NCI-H2107 (cell line): ENCODE data around the gene GABPB1.

Source experiments
- DNase-seq: peaks from one replicate; lab custom pipeline; 2025; lab: John Stamatoyannopoulos, UW

Gene GABPB1

GRCh38 chr15:50277370-50277769 is 77.6 kb downstream of the GABPB1 start:
- DNase-seq = no peak

DNA sequence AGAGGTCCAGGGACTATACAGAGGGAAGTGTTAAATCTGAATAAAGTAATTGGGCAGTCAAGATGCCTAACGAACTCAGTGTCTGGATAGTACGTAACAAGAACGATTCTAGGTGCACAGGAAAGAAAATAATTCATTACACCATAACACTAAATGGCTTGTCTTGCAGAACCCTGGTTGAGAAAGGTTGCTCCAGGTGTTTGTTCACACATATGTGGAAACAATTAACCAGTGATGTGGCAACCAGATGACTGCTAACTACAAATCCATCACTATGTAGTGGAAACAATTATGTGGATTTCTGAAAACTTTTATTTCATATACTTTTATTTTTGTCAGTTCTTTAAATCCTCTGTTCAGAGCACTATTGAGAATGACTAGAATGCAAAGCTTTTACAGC is 79.1 kb downstream of the GABPB1 start:
- no peak for DNase-seq

DNA sequence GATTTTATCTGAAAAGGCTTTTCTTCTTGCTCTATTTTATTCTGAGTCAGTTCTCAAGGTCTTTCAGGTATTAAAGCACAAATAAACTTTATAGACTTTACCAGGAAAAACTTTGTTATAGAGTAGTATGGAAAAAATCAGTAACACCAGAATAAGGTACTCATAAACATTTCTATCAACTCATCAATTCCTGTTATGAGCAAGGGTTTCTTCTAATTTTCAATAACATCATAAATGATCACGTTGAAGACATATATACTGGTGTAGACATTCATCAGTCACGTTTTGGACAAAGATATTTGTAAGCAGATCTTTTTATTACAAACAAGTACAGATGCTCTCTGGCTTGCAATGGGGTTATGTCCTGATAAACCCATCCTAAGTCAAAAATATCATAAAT is 79.9 kb downstream of the GABPB1 start:
- no peak for DNase-seq

DNA sequence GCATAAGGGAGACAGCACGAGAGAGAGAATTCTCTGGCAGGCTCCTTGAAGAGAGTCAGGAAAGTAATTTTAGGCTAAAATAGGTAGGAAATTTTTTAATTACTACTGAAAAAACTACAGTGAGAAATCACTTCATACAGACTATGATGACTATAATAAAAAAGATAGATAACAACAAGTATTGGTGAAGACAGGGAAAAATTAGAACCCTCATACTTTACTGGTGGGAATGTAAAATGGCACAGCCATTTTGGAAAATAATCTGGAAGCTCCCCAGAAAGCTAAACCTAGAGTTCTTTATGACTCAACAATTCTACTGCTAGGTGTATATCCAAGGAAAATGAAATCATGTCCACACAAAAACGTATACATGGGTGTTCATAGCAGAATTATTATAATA is 87.4 kb downstream of the GABPB1 start:
- no peak for DNase-seq

DNA sequence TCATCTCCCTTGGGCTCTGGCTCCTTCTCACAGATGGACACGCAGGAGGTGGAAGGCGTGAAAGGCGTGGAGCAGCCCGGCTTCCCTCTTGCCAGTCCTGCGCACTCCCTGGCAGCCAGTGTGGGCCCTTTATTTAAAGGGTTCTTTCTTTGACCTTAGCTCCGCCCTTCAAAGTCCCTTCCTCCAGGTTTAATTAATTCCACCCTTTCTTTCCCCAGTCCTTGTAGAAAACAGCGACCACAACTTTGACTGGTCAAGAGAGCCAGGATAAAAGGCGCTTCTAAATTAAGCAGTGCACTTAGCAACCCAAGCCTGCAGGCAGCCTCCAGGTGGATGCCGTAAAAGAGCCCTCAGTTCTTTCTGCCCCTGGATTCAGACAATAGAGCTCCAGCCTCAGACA is 89.4 kb downstream of the GABPB1 start, which contains the start of gene HDC:
TSS of gene HDC (minus strand) at position 107 of the 400 bp plus-strand sequence. CDS start at position 4, 103 bp downstream.
- DNase-seq = no peak

- no peak for DNase-seq
These were observed 92.5 kb downstream of the GABPB1 start for GRCh38 chr15:50262533-50262932.

DNA sequence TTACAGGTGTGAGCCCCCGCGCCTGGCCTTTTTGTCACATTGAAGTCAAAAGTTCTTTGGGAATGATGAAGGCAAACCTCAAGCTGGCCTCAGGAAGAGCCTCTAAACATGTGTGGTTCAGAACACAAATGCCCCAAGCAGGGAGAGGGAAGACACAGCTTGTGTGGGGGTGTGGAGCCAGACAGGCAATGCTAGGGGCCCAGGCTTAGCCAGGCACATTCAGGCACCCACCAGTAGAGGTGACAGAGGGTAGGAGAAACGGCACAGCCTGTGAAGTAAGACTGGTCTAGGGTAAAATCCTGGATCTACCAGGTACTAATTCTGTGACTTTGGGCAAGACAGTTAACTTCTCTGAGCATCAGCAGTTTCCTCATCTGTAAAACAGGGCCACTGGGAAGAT is 93.0 kb downstream of the GABPB1 start:
- DNase-seq = no peak

DNA sequence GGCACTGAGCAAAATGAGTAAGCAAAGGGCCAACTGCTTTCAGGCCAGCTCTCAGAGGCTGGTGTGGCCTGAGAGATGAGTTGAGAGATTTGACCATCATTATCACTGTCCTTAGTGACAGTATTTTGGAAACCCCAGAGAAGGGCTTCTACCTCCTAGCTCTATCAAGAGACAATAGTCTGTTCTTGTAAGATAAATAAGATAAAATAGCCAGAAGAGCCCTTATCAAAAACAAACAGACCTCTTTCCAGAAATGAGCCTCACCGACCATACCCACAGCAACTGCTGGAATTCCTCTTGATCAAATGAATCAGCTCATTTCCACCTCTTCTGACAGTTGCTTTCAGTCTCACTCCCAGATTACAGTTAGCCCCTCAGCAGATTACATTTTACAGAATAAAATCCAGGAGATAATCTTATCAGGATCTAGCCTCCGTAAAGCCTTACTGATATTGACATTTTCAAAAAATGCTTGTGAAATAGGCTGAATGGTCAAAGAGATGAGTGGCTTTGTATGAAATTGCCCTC is 94.0 kb downstream of the GABPB1 start:
- no peak for DNase-seq

DNA sequence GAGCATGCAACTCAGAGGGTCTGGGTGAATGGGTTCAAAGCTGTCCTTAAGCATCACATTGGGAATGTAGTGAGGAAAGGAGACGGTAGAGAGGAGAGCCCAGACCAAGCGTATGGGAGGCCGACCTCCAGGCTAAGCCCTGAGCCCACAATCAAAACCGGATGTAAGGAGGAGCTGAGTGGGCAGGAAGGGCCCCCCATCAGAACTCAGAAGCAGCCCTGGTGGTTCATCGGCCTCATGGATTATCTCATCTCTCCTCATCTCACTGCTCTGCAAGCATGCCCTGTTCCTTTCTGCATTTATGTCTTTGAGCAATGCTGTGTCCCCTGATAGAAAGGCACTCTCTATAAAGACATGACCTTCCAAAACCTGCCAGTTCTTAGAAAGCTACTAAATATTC is 95.7 kb downstream of the GABPB1 start:
- DNase-seq = no peak

DNA sequence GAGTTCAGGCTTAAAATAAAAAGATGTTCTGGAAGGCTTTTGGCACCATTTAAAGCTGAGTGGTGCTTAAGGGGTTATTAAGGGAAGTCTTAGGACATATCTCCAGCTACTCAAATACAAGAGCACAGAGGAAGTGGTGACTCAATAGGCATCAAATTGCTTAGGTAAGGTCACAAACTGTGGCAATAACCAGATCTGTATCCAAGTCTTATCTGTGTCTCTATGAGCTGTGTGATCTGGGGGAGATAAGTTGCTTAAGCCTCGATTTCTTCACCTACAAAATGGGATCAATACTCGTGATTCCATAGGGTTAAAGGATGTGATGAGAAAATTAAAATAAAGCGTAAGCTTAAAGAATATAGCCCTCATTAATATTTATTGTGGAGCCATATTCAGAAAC is 97.1 kb downstream of the GABPB1 start:
- no peak for DNase-seq

- no peak for DNase-seq
These were observed 97.7 kb downstream of the GABPB1 start for GRCh38 chr15:50257332-50257731.

- no peak for DNase-seq
These were observed 98.6 kb downstream of the GABPB1 start for GRCh38 chr15:50256188-50257041.

- no peak for DNase-seq
These were observed 102.4 kb downstream of the GABPB1 start for GRCh38 chr15:50252556-50252955.

DNA sequence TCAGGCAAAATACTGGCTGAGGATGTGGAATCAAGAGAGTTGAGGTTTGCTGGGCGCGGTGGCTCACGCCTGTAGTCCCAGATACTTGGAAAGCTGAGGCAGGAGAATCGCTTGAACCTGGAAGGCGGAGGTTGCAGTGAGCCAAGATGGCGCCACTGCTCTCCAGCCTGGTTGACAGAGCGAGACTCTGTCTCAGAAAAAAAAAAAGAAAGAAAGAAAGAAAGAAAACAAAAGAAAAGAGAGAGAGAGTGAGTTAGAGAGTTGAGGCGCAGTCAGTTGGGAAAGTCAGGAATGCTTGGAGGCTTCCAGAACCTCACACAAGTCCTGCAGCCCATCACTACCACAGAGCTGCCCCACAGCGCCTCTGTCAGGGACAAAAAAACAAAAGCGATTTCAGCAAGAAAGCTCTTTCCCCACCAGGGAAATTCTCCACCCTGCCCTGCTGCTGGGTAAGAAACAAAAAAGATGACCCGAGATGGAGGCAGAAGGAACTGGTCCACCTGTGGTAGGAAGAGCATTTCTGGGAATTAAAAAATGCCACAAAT is 103.3 kb downstream of the GABPB1 start:
- DNase-seq = no peak

DNA sequence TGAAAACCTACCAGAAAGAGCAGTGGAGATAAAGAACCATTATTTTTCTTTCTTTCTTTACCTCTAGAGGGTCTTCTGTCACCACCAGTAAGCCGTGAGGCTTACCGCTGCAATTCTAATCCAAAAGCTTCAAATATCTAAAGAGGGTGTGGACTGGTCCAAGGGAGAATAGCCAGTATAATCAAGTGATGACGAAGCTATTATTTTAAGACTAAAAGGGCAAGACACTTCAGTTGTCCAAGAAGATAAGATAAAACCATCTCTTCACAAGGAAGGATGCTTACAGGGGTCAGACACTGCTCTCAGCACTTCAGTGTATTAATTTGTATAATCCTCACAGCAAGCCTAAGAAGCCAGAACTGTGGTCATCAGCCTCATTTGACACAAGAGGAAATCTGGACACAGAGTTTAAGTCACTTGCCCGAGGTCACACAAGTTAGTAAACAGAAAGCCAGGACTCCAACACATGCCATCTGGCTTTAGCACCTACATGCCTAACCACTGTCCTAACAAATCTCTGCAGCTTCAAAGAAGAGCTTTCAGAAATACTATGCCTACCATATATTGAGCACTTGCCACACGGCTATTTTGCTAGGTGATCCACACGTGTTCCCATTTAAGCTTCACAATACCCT is 104.1 kb downstream of the GABPB1 start:
- no peak for DNase-seq

DNA sequence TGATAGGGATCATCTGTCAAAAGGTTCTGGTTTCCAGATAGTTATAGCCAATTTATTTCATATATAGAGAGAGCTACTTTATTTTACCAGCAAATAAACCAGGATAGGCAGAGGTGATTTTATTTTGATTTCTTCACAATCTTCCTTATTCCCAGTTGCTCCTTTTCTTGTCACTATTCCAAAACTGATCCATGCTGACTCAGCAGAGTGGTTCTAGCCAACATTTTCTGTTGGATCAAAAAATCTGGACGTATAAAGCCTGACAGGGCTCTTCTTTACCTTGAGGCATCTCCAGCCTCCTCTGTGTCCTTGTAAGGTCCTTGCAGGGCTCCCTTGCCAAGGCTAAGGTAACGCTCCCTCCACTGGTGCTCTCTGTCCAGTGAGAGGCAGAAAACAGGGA is 105.3 kb downstream of the GABPB1 start:
- DNase-seq = no peak

- DNase-seq = no peak
These were observed 105.9 kb downstream of the GABPB1 start for GRCh38 chr15:50248994-50249582.

DNA sequence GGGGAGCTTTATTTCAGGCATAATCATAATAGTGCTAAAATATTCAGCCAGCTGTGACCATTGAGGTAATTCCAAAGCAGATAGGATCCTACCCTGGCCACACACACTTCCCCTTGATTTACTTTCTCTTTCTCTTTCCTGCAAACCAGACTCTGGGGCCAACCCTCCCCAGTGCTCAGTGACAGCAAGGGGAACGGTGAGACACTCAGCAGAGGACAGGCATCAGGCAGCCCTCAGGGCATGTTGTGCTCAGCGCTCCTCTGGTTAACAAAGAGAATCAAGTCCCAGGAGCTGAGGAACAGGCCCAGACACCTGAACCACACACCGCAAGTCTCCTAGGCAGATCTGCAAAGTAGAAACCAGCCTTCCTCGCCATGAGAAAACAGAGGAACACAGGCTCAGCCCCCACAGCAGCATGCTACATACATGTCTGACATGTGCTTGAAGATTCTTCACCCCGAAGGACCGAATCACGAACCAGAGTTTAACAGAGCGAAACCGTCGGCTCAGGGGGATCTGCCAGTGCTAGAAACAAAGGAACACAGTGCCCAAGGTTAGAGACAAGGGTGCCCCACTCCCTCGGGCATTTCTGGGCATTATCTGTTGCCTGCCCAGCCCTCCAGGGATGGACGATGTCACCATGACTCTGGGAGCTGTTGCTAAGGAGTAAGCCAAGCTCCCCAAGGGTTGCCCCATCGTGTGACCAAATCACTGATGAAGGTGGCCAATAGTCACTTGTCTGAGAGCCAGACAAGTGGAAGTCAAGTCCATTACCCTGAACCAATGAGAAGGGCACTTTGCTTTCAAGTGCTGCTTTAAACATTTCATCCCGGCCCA is 107.0 kb downstream of the GABPB1 start:
- no peak for DNase-seq

DNA sequence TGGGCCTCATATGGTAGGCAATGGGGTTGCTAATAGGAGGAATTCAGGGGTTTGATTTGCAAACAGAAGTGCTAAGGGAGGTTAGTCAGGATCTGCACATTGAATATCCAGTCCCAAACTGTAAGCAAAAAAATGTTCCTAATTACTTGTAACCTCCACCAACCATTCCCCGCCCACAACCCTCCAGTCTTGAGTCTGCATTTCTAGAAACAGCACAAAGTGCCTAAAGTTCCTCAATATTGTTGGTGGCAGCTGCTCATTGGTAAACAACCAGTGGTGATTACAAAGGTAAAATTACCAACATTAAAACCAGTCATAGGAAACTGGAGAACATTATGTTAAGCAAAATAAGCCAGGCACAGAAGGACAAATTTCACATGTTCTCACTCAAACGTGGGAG is 108.4 kb downstream of the GABPB1 start:
- DNase-seq = no peak

DNA sequence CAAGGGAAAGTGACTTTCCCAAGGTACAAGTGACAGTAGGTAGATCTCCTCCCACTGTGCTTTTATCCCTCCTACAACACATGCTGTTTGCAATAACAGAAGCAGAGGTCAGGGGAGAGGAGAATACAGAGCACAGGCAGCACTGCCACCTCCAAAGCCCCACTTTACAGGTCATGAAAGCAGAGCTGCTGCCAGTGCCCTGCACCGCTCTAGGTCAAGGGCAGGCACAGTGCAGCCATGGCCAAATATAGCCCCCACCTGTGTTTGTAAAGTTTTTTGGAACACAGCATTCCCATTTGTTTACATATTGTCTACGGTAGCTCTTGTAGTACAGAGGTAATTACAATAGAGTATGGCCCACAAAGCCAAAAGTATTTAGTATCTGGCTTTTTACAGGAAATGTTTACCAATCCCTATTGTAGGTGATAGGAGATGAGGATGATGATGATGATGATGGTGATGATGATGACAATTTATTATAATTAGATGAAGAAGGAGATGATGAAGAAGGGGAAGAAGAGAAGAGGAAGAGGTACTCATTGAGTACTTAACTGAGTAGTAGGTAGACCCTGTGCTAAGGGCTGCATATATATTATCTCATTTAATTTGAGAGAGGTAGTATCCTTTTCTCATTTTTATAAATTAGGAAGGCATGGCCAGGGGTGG is 109.9 kb downstream of the GABPB1 start:
- DNase-seq = no peak

GRCh38 chr15:50244153-50244552 is 110.8 kb downstream of the GABPB1 start:
- DNase-seq = no peak
